ENCODE measurements around the gene ITFG1.

DNA sequence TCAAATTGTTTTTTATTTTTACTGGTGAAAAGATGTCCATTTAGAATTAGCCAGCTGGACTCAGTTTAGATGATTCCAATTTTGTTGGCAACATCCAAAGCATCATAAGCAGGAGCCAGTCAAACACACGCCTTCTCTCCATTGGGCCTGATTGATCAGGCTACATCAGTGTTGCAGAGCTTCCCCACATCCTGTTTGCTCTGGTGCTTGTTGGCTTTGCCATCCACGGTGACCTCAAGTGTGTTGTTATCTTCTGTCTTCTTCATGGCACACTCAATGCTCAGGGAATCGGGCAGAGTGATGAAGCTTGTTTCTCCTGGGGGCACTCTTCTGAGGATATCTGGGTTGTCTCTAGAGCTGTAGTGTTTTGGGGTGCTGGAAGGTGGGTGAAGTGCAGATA lies 310.8 kb downstream of the ITFG1 start:
- no peak for TF ChIP-seq TAF1 (IDR thresholded peaks at IDR 0.05; ENCODE audit: borderline replicate concordance, insufficient read depth, low read length)
- TF ChIP-seq POLR2AphosphoS5 (IDR thresholded peaks at IDR 0.05; ENCODE audit: low read depth, low read length) = no peak
- TF ChIP-seq SIN3A (IDR thresholded peaks at IDR 0.05; ENCODE audit: borderline replicate concordance, insufficient read depth, low read length) = no peak
- no peak for TF ChIP-seq FOXP2 (optimal IDR thresholded peaks at IDR 0.05; ENCODE audit: borderline replicate concordance, extremely low read depth, extremely low read length, insufficient read depth)
